Measurements from ENCODE around the gene ADAR.

DNA sequence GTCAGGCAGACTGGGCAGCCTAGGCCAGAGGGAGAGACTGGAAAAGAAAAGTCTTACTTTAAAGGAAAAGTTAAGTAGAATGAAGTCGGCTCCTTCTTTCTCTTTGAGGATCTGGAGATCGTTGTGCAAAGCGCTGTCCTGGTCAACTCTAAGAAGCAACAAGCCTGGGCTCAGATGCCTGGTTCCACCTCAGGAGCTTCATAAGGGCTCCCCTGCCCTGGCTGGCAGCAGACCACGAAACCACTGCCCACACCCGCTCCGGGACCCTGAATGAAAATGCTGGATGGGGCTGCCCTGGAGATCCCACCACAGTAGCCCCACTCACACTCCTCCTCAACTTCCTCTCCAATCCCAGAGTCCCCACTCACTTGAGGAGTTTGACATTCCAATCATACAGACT is 56.0 kb downstream of the ADAR start:
- TF ChIP-seq POLR2A (IDR thresholded peaks at IDR 0.05), result no peak
- TF ChIP-seq, protein P1, sequence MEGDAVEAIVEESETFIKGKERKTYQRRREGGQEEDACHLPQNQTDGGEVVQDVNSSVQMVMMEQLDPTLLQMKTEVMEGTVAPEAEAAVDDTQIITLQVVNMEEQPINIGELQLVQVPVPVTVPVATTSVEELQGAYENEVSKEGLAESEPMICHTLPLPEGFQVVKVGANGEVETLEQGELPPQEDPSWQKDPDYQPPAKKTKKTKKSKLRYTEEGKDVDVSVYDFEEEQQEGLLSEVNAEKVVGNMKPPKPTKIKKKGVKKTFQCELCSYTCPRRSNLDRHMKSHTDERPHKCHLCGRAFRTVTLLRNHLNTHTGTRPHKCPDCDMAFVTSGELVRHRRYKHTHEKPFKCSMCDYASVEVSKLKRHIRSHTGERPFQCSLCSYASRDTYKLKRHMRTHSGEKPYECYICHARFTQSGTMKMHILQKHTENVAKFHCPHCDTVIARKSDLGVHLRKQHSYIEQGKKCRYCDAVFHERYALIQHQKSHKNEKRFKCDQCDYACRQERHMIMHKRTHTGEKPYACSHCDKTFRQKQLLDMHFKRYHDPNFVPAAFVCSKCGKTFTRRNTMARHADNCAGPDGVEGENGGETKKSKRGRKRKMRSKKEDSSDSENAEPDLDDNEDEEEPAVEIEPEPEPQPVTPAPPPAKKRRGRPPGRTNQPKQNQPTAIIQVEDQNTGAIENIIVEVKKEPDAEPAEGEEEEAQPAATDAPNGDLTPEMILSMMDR (IDR thresholded peaks at IDR 0.05), result no peak
